Body of pancreas (tissue), 4 donors: ENCODE data around the gene RNASEH1.

ENCODE experiments used
- CTCF ChIP-seq, 7 experiments: fragments of 450-650 bp in 4 of 7; fragments of 200-600 bp in 3 of 7; sonication (generic) in 3 of 7; IDR thresholded peaks; one replicate each; pipeline ENCODE4 v1.5.1; 2016 to 2019; ENCODE audit warnings: antibody characterized with exemption in 7 of 7
- POLR2A ChIP-seq, 3 donors: fragments of 450-650 bp; IDR thresholded peaks; one replicate each; pipeline ENCODE4 v1.6.1; 2016; ENCODE audit warnings: antibody characterized with exemption in 3 of 3, mild to moderate bottlenecking in 2 of 3

DNA sequence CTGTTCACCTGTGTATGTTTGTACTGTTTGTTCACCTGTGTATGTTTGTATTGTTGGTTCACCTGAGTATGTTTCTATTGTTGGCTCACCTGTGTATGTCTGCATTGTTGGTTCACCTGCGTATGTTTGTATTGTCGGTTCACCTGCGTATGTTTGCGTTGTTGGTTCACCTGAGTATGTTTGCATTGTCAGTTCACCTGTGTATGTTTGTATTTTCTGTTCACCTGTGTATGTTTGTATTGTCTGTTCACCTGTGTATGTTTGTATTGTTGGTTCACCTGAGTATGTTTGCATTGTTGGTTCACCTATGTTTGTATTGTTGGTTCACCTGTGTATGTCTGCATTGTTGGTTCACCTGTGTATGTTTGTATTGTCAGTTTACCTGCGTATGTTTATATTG, 53.4 kb downstream of the RNASEH1 start:
- TF ChIP-seq POLR2A (IDR thresholded peaks at IDR 0.05) (no peak), CTCF (IDR thresholded peaks at IDR 0.05) (no peak)
